ENCODE results near the gene ENOPH1.

GRCh38 chr4:82452026-82452425, 21.6 kb downstream of the ENOPH1 start:
- TF ChIP-seq CTCF (IDR thresholded peaks at IDR 0.05; ENCODE audit: low read depth, low read length) (no peak), POLR2A (IDR thresholded peaks at IDR 0.05; ENCODE audit: extremely low read depth, insufficient read length) (no peak), MYC (IDR thresholded peaks at IDR 0.05; ENCODE audit: low read depth, low read length) (no peak)
